ENCODE measurements around the gene DDAH1.

DNA sequence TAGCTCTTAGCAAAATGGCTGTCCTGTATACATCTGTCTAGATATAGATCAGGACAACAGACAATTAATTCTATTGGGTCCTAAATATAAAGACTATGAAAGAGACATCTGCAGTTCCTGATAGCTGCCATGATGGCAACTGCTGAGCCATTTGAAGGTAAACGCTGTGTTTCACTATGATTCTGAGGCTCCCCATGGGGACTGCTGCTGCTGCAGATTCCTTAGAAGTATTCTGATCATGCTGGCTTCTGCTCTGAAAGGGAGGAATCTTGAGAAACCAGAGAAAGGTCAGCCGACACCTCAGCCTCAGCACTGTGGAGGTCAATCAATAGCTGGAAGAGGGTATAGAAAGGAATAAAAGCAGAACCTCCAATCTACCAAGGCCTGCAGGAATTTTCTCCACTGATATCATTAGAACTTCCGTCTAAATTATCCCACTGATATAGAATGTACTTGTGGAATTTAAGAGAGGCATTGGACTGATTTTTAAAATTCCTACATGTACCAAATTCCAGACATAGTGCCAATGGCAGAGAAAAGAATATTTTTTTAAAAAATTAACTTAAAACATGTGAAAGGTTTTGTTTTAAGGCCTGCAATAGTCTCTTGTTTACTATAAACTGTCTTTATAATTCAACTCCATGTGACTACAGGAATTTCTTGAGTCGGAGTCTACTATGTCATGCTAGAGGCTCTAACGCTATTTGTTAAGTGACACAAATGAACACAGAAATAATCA is 53.2 kb downstream of the DDAH1 start:
- TF ChIP-seq, protein P1, sequence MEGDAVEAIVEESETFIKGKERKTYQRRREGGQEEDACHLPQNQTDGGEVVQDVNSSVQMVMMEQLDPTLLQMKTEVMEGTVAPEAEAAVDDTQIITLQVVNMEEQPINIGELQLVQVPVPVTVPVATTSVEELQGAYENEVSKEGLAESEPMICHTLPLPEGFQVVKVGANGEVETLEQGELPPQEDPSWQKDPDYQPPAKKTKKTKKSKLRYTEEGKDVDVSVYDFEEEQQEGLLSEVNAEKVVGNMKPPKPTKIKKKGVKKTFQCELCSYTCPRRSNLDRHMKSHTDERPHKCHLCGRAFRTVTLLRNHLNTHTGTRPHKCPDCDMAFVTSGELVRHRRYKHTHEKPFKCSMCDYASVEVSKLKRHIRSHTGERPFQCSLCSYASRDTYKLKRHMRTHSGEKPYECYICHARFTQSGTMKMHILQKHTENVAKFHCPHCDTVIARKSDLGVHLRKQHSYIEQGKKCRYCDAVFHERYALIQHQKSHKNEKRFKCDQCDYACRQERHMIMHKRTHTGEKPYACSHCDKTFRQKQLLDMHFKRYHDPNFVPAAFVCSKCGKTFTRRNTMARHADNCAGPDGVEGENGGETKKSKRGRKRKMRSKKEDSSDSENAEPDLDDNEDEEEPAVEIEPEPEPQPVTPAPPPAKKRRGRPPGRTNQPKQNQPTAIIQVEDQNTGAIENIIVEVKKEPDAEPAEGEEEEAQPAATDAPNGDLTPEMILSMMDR (IDR thresholded peaks at IDR 0.05; ENCODE audit: low read depth, low read length, poor library complexity, severe bottlenecking): no peak
- TF ChIP-seq EZH2phosphoT487 (IDR thresholded peaks at IDR 0.05; ENCODE audit: borderline replicate concordance, low read length): no peak
